Liver (tissue), 9 donors: Measurements from ENCODE around the gene RFX8. TPM values are rescaled to one million over a fixed set of nuclear protein-coding genes. Genes with fewer than 3 reads are reported as not detected.

Source experiments
- DNase-seq: peaks from one replicate; pipeline ENCODE4 v3.0.0-alpha.2; 2017; ENCODE audit warnings: low spot score
- H3K27ac ChIP-seq, 2 donors: one replicate each; pipeline ENCODE4 v1.7.0; 2013; ENCODE audit warnings: inconsistent platforms in 2 of 2, low read length in 2 of 2, control low read depth in 1 of 2, low read depth in 1 of 2, mild to moderate bottlenecking in 1 of 2
- H3K27me3 ChIP-seq, 4 donors: one replicate each; pipeline versions ENCODE4 v1.6.1 to v1.7.0; 2013; ENCODE audit warnings: low read length in 3 of 4, inconsistent platforms in 1 of 4, mild to moderate bottlenecking in 1 of 4, moderate library complexity in 1 of 4; ENCODE audit not compliant: control insufficient read depth in 4 of 4, insufficient read depth in 4 of 4
- H3K36me3 ChIP-seq, 4 donors: one replicate each; pipeline versions ENCODE4 v1.6.1 to v1.7.0; 2013; ENCODE audit warnings: low read length in 3 of 4, mild to moderate bottlenecking in 3 of 4, low read depth in 1 of 4, moderate library complexity in 1 of 4; ENCODE audit not compliant: control insufficient read depth in 4 of 4, insufficient read depth in 3 of 4
- H3K4me1 ChIP-seq, 4 donors: one replicate each; pipeline versions ENCODE4 v1.6.1 to v1.7.0; 2013; ENCODE audit warnings: low read length in 3 of 4, mild to moderate bottlenecking in 3 of 4, moderate library complexity in 1 of 4; ENCODE audit not compliant: control insufficient read depth in 4 of 4, insufficient read depth in 4 of 4
- H3K4me3 ChIP-seq, 3 donors: one replicate each; pipeline versions ENCODE4 v1.6.1 to v1.7.0; 2013; ENCODE audit warnings: low read length in 3 of 3, control low read depth in 1 of 3, low read depth in 1 of 3, mild to moderate bottlenecking in 1 of 3
- H3K9ac ChIP-seq, 2 donors: one replicate each; pipeline ENCODE4 v1.7.0; 2013; ENCODE audit warnings: low read length in 2 of 2, mild to moderate bottlenecking in 2 of 2, moderate library complexity in 2 of 2, control low read depth in 1 of 2, low read depth in 1 of 2
- H3K9me3 ChIP-seq, 4 donors: one replicate each; pipeline versions ENCODE4 v1.6.1 to v1.7.0; 2013; ENCODE audit warnings: low read length in 3 of 4; ENCODE audit not compliant: control insufficient read depth in 4 of 4
- ATF3 ChIP-seq: IDR thresholded peaks from 2 replicates; pipeline ENCODE4 v1.6.1; 2016; ENCODE audit warnings: antibody characterized with exemption
- CTCF ChIP-seq: fragments of 150-350 bp; IDR thresholded peaks from 2 replicates; pipeline ENCODE4 v1.5.1; 2017; ENCODE audit warnings: improper control_type of control experiment, low read depth, low read length; ENCODE audit not compliant: missing input control
- FOXA1 ChIP-seq: IDR thresholded peaks from 2 replicates; pipeline ENCODE4 v1.6.1; 2016; ENCODE audit warnings: antibody characterized with exemption
- FOXA2 ChIP-seq: IDR thresholded peaks from 2 replicates; pipeline ENCODE4 v1.6.1; 2016; ENCODE audit warnings: antibody characterized with exemption
- GABPA ChIP-seq, 2 donors: IDR thresholded peaks in 1 of 2; conservative IDR thresholded peaks in 1 of 2; 2 replicates each; pipeline ENCODE4 v1.6.1; 2016; ENCODE audit warnings: antibody characterized with exemption in 2 of 2, mild to moderate bottlenecking in 1 of 2, moderate library complexity in 1 of 2
- HNF4A ChIP-seq, 2 donors: conservative IDR thresholded peaks; 2 replicates each; pipeline ENCODE4 v1.6.1; 2016; ENCODE audit warnings: antibody characterized with exemption in 2 of 2, mild to moderate bottlenecking in 2 of 2
- HNF4G ChIP-seq: IDR thresholded peaks from 2 replicates; pipeline ENCODE4 v1.6.1; 2016; ENCODE audit warnings: antibody characterized with exemption
- REST ChIP-seq: IDR thresholded peaks from 2 replicates; pipeline ENCODE4 v1.6.1; 2016; ENCODE audit warnings: antibody characterized with exemption, mild to moderate bottlenecking
- RXRA ChIP-seq, 2 donors: IDR thresholded peaks; 2 replicates each; pipeline ENCODE4 v1.6.1; 2017 to 2018; ENCODE audit warnings: antibody characterized with exemption in 2 of 2, mild to moderate bottlenecking in 1 of 2
- SP1 ChIP-seq: IDR thresholded peaks from 2 replicates; pipeline ENCODE4 v1.6.1; 2018; ENCODE audit warnings: antibody characterized with exemption, mild to moderate bottlenecking
- TAF1 ChIP-seq: conservative IDR thresholded peaks from 2 replicates; pipeline ENCODE4 v1.6.1; 2016; ENCODE audit warnings: antibody characterized with exemption, mild to moderate bottlenecking
- YY1 ChIP-seq: IDR thresholded peaks from 2 replicates; pipeline ENCODE4 v1.6.1; 2016; ENCODE audit warnings: antibody characterized with exemption, mild to moderate bottlenecking
- ZBTB33 ChIP-seq: IDR thresholded peaks from 2 replicates; pipeline ENCODE4 v1.6.1; 2016; ENCODE audit warnings: antibody characterized with exemption
- WGBS: extraction: QIAGEN DNeasy Blood & Tissue Kit; methylation state at CpG from one replicate; pipeline ENCODE4 v1.1.7; 2013; 5-methylcytosine and 5-hydroxymethylcytosine counted together
- polyA plus RNA-seq, 2 donors: library from polyadenylated mRNA; stranded (reverse) in 1 of 2; unstranded in 1 of 2; fragments of 200-250 nt in 1 of 2; fragments of >200 nt in 1 of 2; fragmentation: Nextera tagmentation in 1 of 2; extraction: Ambion mirVana in 1 of 2; gene quantifications; one replicate each; pipeline versions ENCODE4 v1.2.1 to v1.2.3, GENCODE V29; 2013 to 2015
- total RNA-seq, 2 donors: library from RNA; depleted of rRNA; stranded (reverse); fragments of >200 nt; gene quantifications; one replicate each; pipeline ENCODE4 v1.2.3, GENCODE V29; 2014
- donor health status: healthy.
- donor health status: healthy.
- donor health status: healthy.
- donor health status: healthy.
- donor health status: healthy.

The RFX8 gene
- total and polyA plus RNA-seq, 4 donors: 0.08 to 0.09 (median 0.09) TPM; not detected in 1

GRCh38 chr2:101405351-101405899 is 69.5 kb downstream of the RFX8 start:
- no peaks in the 10 kb centered on the region for H3K27me3 ChIP-seq
- H3K9me3 ChIP-seq: no peaks in the 10 kb centered on the region
- H3K4me1 ChIP-seq: no peaks in the 10 kb centered on the region
- TF ChIP-seq YY1 (no peak), FOXA2 (no peak), ZBTB33 (no peak), REST (no peak), ATF3 (no peak), GABPA (IDR thresholded peaks at IDR 0.05 in 1 of 2, conservative IDR thresholded peaks at IDR 0.05 in 1 of 2) (no peak), RXRA (IDR thresholded peaks at IDR 0.05) (no peak), FOXA1 (no peak), TAF1 (no peak)
- H3K27ac ChIP-seq: no peak overlapping the region
- H3K36me3 ChIP-seq: no peaks in the 10 kb centered on the region
- H3K4me3 ChIP-seq: no peak overlapping the region
- no peak for DNase-seq
- no peak overlapping the region for H3K9ac ChIP-seq
- 75% methylated on average over 7 of the region's 7 CpGs for WGBS

DNA sequence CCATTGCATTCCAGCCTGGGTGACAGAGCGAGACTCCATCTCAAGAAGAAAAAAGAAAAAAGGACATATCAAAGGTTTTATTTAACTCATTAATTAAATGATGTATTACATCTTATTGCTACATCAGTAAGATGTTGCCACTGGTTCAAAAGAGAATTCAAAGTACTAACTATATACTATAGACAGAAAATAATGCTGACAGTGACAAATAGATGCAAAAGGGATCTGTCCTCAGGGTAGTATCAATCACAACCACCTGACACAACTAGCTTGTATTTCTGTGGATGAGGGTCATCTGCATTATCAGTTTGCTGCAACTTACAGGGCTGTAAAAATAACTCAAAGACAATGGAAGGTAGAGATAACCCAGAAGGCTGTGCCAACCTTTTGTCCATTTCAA is 71.2 kb downstream of the RFX8 start:
- H3K9ac ChIP-seq: no peak overlapping the region
- H3K4me3 ChIP-seq: no peak overlapping the region
- 100% methylated on average over 1 of the region's 1 CpG for WGBS
- H3K4me1 ChIP-seq: no peaks in the 10 kb centered on the region
- no peak overlapping the region for H3K27ac ChIP-seq
- TF ChIP-seq ATF3: no peak
- TF ChIP-seq SP1: no peak
- DNase-seq: no peak
- no peaks in the 10 kb centered on the region for H3K27me3 ChIP-seq
- H3K36me3 ChIP-seq: no peaks in the 10 kb centered on the region
- no peaks in the 10 kb centered on the region for H3K9me3 ChIP-seq

- no peak for DNase-seq
- H3K27ac ChIP-seq: no peak overlapping the region
- no peak overlapping the region for H3K4me3 ChIP-seq
- TF ChIP-seq CTCF (no peak), RXRA (IDR thresholded peaks at IDR 0.05) (no peak), HNF4G (no peak), HNF4A (conservative IDR thresholded peaks at IDR 0.05) (no peak)
- H3K27me3 ChIP-seq: no peaks in the 10 kb centered on the region
- H3K9ac ChIP-seq: no peak overlapping the region
- no peaks in the 10 kb centered on the region for H3K4me1 ChIP-seq
- WGBS: 90% methylated on average over 6 of the region's 6 CpGs
- H3K36me3 ChIP-seq: no peaks in the 10 kb centered on the region
- H3K9me3 ChIP-seq: no peaks in the 10 kb centered on the region
Measured at GRCh38 chr2:101402630-101403029, 72.3 kb downstream of the RFX8 start.
